ENCODE results near the gene YBX3. TPM values are rescaled to one million over a fixed set of nuclear protein-coding genes. Genes with fewer than 3 reads are reported as not detected.
A peak's percentile ranks its signal among the peaks of the same experiment; 100 is the strongest.

The YBX3 gene
- total and polyA plus RNA-seq, 2 donors (not counting 1 experiment from before 2014, with no cell fraction given) = 60.8 to 191 TPM

DNA sequence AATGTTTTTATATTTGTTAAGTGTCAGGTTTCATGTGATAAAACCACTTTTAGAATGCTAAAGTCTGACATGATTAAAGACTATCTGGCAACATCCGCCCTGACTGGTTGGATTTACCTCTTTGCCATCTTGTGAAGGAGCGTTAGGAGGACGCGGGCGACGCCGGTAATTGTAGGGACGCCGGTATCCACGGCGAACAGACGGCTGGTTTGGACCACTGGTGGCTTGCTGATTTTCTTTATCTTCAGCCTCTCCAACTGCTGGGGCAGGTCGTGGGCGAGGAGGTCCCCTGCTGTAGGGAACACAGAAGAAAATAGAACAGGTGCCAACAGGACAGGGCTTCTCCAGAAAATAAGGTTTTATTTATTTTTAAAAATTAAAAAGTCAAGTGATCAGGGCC, 21.3 kb downstream of the YBX3 start:
- H4K20me1 ChIP-seq (ENCODE audit: control insufficient read depth, insufficient read depth, low read length, poor library complexity, severe bottlenecking) = no peaks in the 10 kb centered on the region
- H3K79me2 ChIP-seq (ENCODE audit: control insufficient read depth, insufficient read depth, low read length) = no peaks in the 10 kb centered on the region
- no peak overlapping the region for H3K9ac ChIP-seq (ENCODE audit: low read length)
- peaks cover 13 to 22% of the 10 kb centered on the region in 2 experiments for H3K36me3 ChIP-seq (replicated peaks in 1 of 2; ENCODE audit: control extremely low read depth in 1 of 2, control insufficient read depth in 1 of 2, extremely low read depth in 1 of 2, insufficient read depth in 2 of 2, low read length in 1 of 2)
- H3K9me3 Mint-ChIP-seq (ENCODE audit: insufficient read depth) = no peaks in the 10 kb centered on the region
- no peak overlapping the region for H3K27ac ChIP-seq (ENCODE audit: low read length in 2 of 2)
- no CpG with 5 or more reads among the region's 14 CpGs for WGBS (ENCODE audit: insufficient coverage)
- H3K9me3 ChIP-seq (ENCODE audit: control extremely low read depth in 1 of 3, control insufficient read depth in 2 of 3, insufficient read depth in 1 of 3, low read length in 2 of 3) = no peaks in the 10 kb centered on the region
- DNase-seq (no peak), ATAC-seq (ENCODE audit: low read depth) (no peak)
- H3K27ac Mint-ChIP-seq = no peak overlapping the region
- H3K27me3 Mint-ChIP-seq = no peaks in the 10 kb centered on the region
- H3K4me3 ChIP-seq (ENCODE audit: control extremely low read depth in 1 of 5, extremely low read depth in 1 of 5, insufficient read depth in 1 of 5, low read depth in 2 of 5, low read length in 4 of 5) = no peak overlapping the region
- ChIA-PET POLR2A (no interaction called here), CTCF (no interaction called here)
- H2AFZ ChIP-seq (ENCODE audit: insufficient read depth, low read depth, low read length, poor library complexity, severe bottlenecking) = no peak overlapping the region
- no peaks in the 10 kb centered on the region for H3K4me1 ChIP-seq (ENCODE audit: control insufficient read depth in 2 of 2, insufficient read depth in 2 of 2, low read length in 2 of 2)
- H3K27me3 ChIP-seq (replicated peaks in 1 of 4; ENCODE audit: control extremely low read depth in 1 of 4, control insufficient read depth in 3 of 4, insufficient read depth in 4 of 4, low read length in 3 of 4) = no peaks in the 10 kb centered on the region
- TF ChIP-seq, protein P1, sequence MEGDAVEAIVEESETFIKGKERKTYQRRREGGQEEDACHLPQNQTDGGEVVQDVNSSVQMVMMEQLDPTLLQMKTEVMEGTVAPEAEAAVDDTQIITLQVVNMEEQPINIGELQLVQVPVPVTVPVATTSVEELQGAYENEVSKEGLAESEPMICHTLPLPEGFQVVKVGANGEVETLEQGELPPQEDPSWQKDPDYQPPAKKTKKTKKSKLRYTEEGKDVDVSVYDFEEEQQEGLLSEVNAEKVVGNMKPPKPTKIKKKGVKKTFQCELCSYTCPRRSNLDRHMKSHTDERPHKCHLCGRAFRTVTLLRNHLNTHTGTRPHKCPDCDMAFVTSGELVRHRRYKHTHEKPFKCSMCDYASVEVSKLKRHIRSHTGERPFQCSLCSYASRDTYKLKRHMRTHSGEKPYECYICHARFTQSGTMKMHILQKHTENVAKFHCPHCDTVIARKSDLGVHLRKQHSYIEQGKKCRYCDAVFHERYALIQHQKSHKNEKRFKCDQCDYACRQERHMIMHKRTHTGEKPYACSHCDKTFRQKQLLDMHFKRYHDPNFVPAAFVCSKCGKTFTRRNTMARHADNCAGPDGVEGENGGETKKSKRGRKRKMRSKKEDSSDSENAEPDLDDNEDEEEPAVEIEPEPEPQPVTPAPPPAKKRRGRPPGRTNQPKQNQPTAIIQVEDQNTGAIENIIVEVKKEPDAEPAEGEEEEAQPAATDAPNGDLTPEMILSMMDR (IDR thresholded peaks at IDR 0.05) = no peak
- TF ChIP-seq EZH2 (IDR thresholded peaks at IDR 0.05; ENCODE audit: borderline replicate concordance, insufficient read depth, low read depth, low read length, poor library complexity, severe bottlenecking) = no peak
- intact Hi-C loops (cut with micrococcal nuclease) = no loop called here
- no peak overlapping the region for H3K4me3 Mint-ChIP-seq
- H3K4me2 ChIP-seq (replicated peaks; ENCODE audit: low read depth, low read length, poor library complexity, severe bottlenecking) = no peak overlapping the region
- H3K4me1 Mint-ChIP-seq = peaks cover 5% of the 10 kb centered on the region

DNA sequence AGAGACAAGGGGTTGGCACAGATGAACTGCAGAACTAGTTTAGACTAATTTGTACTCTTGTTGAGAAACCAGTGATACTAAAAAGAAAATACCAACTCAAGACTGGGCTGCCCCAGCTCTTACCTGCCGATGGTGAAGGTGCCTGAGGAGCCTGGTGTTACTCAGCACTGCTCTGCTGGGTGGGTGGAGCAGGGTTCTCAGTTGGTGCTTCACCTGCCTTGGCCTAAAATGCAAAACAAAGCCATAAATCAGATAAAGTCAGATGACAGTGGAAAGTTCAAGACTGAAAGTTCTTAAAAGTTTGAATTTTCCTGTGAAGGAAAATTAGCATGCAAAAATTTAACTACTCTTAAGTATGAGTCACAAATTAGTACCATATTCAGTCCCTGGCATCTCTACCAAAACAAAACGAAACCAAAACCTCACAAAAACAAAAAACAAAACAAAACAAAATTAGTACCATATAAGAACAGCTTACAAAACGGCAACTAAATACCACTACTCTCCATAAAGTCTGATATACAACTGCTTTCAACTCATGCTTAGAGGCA, 21.9 kb downstream of the YBX3 start:
- Histone ChIP-seq H3K9me3 (ENCODE audit: control extremely low read depth in 1 of 3, control insufficient read depth in 2 of 3, insufficient read depth in 1 of 3, low read length in 2 of 3) (no peaks in the 10 kb centered on the region), H3K27me3 (replicated peaks in 1 of 4; ENCODE audit: control extremely low read depth in 1 of 4, control insufficient read depth in 3 of 4, insufficient read depth in 4 of 4, low read length in 3 of 4) (no peaks in the 10 kb centered on the region), H3K9ac (ENCODE audit: low read length) (no peak overlapping the region), H3K4me2 (replicated peaks; ENCODE audit: low read depth, low read length, poor library complexity, severe bottlenecking) (no peak overlapping the region), H3K4me1 (ENCODE audit: control insufficient read depth in 2 of 2, insufficient read depth in 2 of 2, low read length in 2 of 2) (no peaks in the 10 kb centered on the region), H2AFZ (ENCODE audit: insufficient read depth, low read depth, low read length, poor library complexity, severe bottlenecking) (no peak overlapping the region), H3K36me3 (replicated peaks in 1 of 2; ENCODE audit: control extremely low read depth in 1 of 2, control insufficient read depth in 1 of 2, extremely low read depth in 1 of 2, insufficient read depth in 2 of 2, low read length in 1 of 2) (peaks cover 13 to 22% of the 10 kb centered on the region in 2 experiments), H4K20me1 (ENCODE audit: control insufficient read depth, insufficient read depth, low read length, poor library complexity, severe bottlenecking) (no peaks in the 10 kb centered on the region), H3K4me3 (ENCODE audit: control extremely low read depth in 1 of 5, extremely low read depth in 1 of 5, insufficient read depth in 1 of 5, low read depth in 2 of 5, low read length in 4 of 5) (no peak overlapping the region), H3K27ac (ENCODE audit: low read length in 2 of 2) (no peak overlapping the region), H3K79me2 (ENCODE audit: control insufficient read depth, insufficient read depth, low read length) (no peaks in the 10 kb centered on the region)
- TF ChIP-seq EZH2 (IDR thresholded peaks at IDR 0.05; ENCODE audit: borderline replicate concordance, insufficient read depth, low read depth, low read length, poor library complexity, severe bottlenecking) = no peak
- TF ChIP-seq, protein P1 (IDR thresholded peaks at IDR 0.05) = no peak
- Mint-ChIP-seq H3K27me3 (no peaks in the 10 kb centered on the region), H3K4me3 (peak overlapping the region; percentile 10), H3K27ac (no peak overlapping the region), H3K4me1 (peaks cover 5% of the 10 kb centered on the region), H3K9me3 (ENCODE audit: insufficient read depth) (no peaks in the 10 kb centered on the region)
- DNase-seq (no peak), ATAC-seq (ENCODE audit: low read depth) (no peak)
- CTCF ChIA-PET = no interaction called here
- intact Hi-C loops (cut with micrococcal nuclease) = no loop called here
- POLR2A ChIA-PET = no interaction called here
- 41% methylated on average over 2 of the region's 3 CpGs for WGBS (ENCODE audit: insufficient coverage)
